Keratinocyte (primary cell): ENCODE data around the gene PIGP. TPM values are rescaled to one million over a fixed set of nuclear protein-coding genes. Genes with fewer than 3 reads are reported as not detected.

Source experiments
- DNase-seq: peaks from one replicate; pipeline ENCODE4 v3.0.0-alpha.2; 2011; ENCODE audit warnings: low read depth, missing footprints, low spot score
- FAIRE-seq: peaks from 2 replicates; lab custom pipeline; 2011; peaks lifted over from hg19 to GRCh38; lab: Jason Lieb, UNC
- H2AFZ ChIP-seq: 2 replicates; pipeline ENCODE4 v1.6.0; 2012; ENCODE audit warnings: low read length, control low read depth, inconsistent platforms; ENCODE audit not compliant: control insufficient read depth
- H3K27ac ChIP-seq: 2 replicates; pipeline ENCODE4 v1.5.1; 2011; ENCODE audit warnings: low read length; ENCODE audit not compliant: control insufficient read depth, insufficient read depth
- H3K27me3 ChIP-seq: 3 replicates; pipeline ENCODE4 v1.6.0; 2011; ENCODE audit warnings: low read length; ENCODE audit not compliant: control insufficient read depth, insufficient read depth; ENCODE audit errors: extremely low read depth
- H3K36me3 ChIP-seq, 2 experiments: 2 replicates in 1 of 2; 3 replicates in 1 of 2; pipeline ENCODE4 v1.5.1; 2011; ENCODE audit warnings: low read length in 2 of 2, mild to moderate bottlenecking in 1 of 2; ENCODE audit not compliant: control insufficient read depth in 2 of 2, insufficient read depth in 2 of 2; ENCODE audit errors: extremely low read depth in 1 of 2
- H3K4me1 ChIP-seq: 3 replicates; pipeline ENCODE4 v1.5.1; 2011; ENCODE audit warnings: low read length; ENCODE audit not compliant: control insufficient read depth, insufficient read depth; ENCODE audit errors: extremely low read depth
- H3K4me2 ChIP-seq: 3 replicates; pipeline ENCODE4 v1.6.0; 2011; ENCODE audit warnings: low read depth, low read length; ENCODE audit not compliant: control insufficient read depth, insufficient read depth; ENCODE audit errors: extremely low read depth
- H3K4me3 ChIP-seq, 3 experiments: fragments of 200-600 bp in 1 of 3; sonication (generic) in 1 of 3; 2 replicates in 2 of 3; 3 replicates in 1 of 3; pipeline ENCODE4 v1.5.1; 2011 to 2016; ENCODE audit warnings: low read length in 3 of 3, mild to moderate bottlenecking in 3 of 3, control low read depth in 2 of 3, inconsistent platforms in 1 of 3, low read depth in 1 of 3, mixed read lengths in 1 of 3, mixed run types in 1 of 3, moderate library complexity in 1 of 3; ENCODE audit not compliant: control insufficient read depth in 2 of 3, insufficient read depth in 2 of 3; ENCODE audit errors: extremely low read depth in 1 of 3
- H3K79me2 ChIP-seq: 2 replicates; pipeline ENCODE4 v1.6.0; 2012; ENCODE audit warnings: low read length; ENCODE audit not compliant: control insufficient read depth, insufficient read depth
- H3K9ac ChIP-seq: 3 replicates; pipeline ENCODE4 v1.6.0; 2011; ENCODE audit warnings: low read length; ENCODE audit not compliant: control insufficient read depth, insufficient read depth; ENCODE audit errors: extremely low read depth
- H3K9me1 ChIP-seq: 3 replicates; pipeline ENCODE4 v1.6.0; 2011; ENCODE audit warnings: low read length; ENCODE audit not compliant: control insufficient read depth, insufficient read depth; ENCODE audit errors: extremely low read depth
- H3K9me3 ChIP-seq: 2 replicates; pipeline ENCODE4 v1.5.1; 2012; ENCODE audit warnings: low read depth, low read length; ENCODE audit not compliant: control insufficient read depth
- H4K20me1 ChIP-seq: 3 replicates; pipeline ENCODE4 v1.6.0; 2011; ENCODE audit warnings: low read length; ENCODE audit not compliant: control insufficient read depth, insufficient read depth; ENCODE audit errors: extremely low read depth
- EZH2 ChIP-seq: IDR thresholded peaks from one replicate; pipeline ENCODE4 v1.6.1; 2012; ENCODE audit warnings: inconsistent platforms, mild to moderate bottlenecking, low read length, moderate library complexity
- dilution Hi-C: fragments of 300-500 bp; cut with MboI; formaldehyde crosslinking; loops from one replicate; pipeline ENCODE4 v1.7.0; 2020; ENCODE audit warnings: low sequenced_read_pairs; ENCODE audit not compliant: extremely low pct_ligation_motif_present
- polyA plus RNA-seq, 5 experiments: library from polyadenylated mRNA; depleted of rRNA in 3 of 5; stranded (reverse) in 3 of 5; stranded (forward) in 1 of 5; unstranded in 1 of 5; fragments of >200 nt; gene quantifications; 1 replicate in 1 of 5; 2 replicates in 3 of 5; 3 replicates in 1 of 5; pipeline versions ENCODE4 v1.2.1 to v1.2.3, GENCODE V29; 2011 to 2012; ENCODE audit warnings: missing spikeins in 2 of 5, low read depth in 1 of 5, low replicate concordance in 1 of 5
- TF ChIP-seq, protein P1 (sequence below), 3 experiments: IDR thresholded peaks in 1 of 3; conservative IDR thresholded peaks in 1 of 3; optimal IDR thresholded peaks in 1 of 3; 2 replicates in 2 of 3; 3 replicates in 1 of 3; pipeline versions ENCODE3 to v1.5.1; 2011; ENCODE audit warnings: low read length in 3 of 3, mild to moderate bottlenecking in 3 of 3, moderate library complexity in 2 of 3, control low read depth in 1 of 3, inconsistent platforms in 1 of 3; ENCODE audit not compliant: insufficient read depth in 2 of 3; ENCODE audit errors: extremely low read depth in 1 of 3

Gene PIGP
- polyA plus RNA-seq, 1 donor (not counting 4 experiments of a cell fraction or from before 2014, with no cell fraction given): 31.8 TPM

DNA sequence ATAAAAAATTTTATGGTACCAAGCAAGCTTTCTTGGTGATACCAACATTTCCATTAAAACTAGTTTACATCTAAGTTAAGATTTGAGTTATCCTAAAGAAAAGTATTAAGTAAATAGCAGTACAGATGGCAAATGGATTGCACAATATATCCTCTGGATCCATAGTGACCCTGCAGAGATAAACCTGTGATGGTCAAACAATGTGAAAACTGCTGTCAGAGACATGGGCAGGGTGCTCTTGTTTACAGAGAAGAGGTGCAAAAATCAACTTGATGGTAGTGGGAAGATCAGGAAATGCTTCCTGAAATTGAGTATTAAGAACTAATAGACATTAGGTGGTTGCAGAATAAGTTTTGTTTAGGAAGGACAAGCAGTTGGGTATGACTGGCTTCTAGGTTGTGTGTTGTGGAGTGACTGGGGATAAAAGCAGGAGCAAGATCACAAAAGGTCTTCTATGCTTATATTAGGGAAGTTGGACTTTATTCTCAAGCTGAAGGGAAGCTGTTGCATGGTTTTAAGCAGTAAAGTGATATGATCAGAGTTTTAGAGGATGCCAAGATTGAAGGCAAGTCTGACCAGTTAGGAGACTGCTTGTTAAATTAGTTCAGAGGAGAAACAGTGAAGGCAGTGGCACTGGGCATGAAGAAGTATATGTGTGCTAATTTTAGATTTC, 10.1 kb upstream of the PIGP start:
- H3K9me1 ChIP-seq: no peaks in the 10 kb centered on the region
- peaks cover 62% of the 10 kb centered on the region for H3K79me2 ChIP-seq
- no peak overlapping the region for H3K9ac ChIP-seq
- DNase-seq (no peak), FAIRE-seq (no peak)
- H3K4me2 ChIP-seq: no peak overlapping the region
- no peak for TF ChIP-seq EZH2
- TF ChIP-seq, protein P1, sequence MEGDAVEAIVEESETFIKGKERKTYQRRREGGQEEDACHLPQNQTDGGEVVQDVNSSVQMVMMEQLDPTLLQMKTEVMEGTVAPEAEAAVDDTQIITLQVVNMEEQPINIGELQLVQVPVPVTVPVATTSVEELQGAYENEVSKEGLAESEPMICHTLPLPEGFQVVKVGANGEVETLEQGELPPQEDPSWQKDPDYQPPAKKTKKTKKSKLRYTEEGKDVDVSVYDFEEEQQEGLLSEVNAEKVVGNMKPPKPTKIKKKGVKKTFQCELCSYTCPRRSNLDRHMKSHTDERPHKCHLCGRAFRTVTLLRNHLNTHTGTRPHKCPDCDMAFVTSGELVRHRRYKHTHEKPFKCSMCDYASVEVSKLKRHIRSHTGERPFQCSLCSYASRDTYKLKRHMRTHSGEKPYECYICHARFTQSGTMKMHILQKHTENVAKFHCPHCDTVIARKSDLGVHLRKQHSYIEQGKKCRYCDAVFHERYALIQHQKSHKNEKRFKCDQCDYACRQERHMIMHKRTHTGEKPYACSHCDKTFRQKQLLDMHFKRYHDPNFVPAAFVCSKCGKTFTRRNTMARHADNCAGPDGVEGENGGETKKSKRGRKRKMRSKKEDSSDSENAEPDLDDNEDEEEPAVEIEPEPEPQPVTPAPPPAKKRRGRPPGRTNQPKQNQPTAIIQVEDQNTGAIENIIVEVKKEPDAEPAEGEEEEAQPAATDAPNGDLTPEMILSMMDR (optimal IDR thresholded peaks at IDR 0.05 in 1 of 3, IDR thresholded peaks at IDR 0.05 in 1 of 3, conservative IDR thresholded peaks at IDR 0.05 in 1 of 3; ENCODE audit: extremely low read depth in 1 of 3, insufficient read depth in 2 of 3, low read length in 3 of 3): no peak
- H2AFZ ChIP-seq: no peak overlapping the region
- no peaks in the 10 kb centered on the region for H3K27me3 ChIP-seq
- H3K27ac ChIP-seq: no peak overlapping the region
- no peaks in the 10 kb centered on the region for H3K9me3 ChIP-seq
- dilution Hi-C loops: no loop called here
- no peaks in the 10 kb centered on the region for H3K4me1 ChIP-seq
- H3K36me3 ChIP-seq: no peaks in the 10 kb centered on the region
- H4K20me1 ChIP-seq: no peaks in the 10 kb centered on the region
- H3K4me3 ChIP-seq: no peak overlapping the region

DNA sequence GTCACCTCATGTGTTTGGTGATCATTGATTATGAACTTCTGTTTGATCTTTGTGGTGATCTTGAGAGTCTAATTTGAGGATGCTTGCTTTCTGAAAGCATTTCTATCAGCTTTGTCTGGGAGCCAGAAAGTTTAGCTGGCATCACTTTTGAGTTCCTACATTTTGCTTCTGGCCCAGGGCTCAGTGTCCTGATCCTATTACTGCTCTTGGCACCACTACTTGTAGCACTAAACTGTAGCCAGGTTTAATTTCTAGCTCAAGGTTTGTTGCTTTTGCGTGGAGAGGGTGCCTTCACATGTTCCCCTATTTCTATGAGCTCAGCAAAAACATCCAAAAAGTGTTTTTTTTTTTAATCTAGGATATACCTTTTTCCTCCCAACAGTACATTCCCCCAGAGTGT, 9.5 kb upstream of the PIGP start:
- Histone ChIP-seq H3K4me1 (no peaks in the 10 kb centered on the region), H3K27ac (no peak overlapping the region), H3K4me3 (no peak overlapping the region), H2AFZ (no peak overlapping the region), H3K9me3 (no peaks in the 10 kb centered on the region), H3K9ac (no peak overlapping the region), H3K4me2 (no peak overlapping the region), H3K27me3 (no peaks in the 10 kb centered on the region), H3K79me2 (peaks cover 66% of the 10 kb centered on the region), H3K36me3 (no peaks in the 10 kb centered on the region), H4K20me1 (no peaks in the 10 kb centered on the region), H3K9me1 (no peaks in the 10 kb centered on the region)
- no peak for TF ChIP-seq EZH2
- TF ChIP-seq, protein P1 (optimal IDR thresholded peaks at IDR 0.05 in 1 of 3, IDR thresholded peaks at IDR 0.05 in 1 of 3, conservative IDR thresholded peaks at IDR 0.05 in 1 of 3; ENCODE audit: extremely low read depth in 1 of 3, insufficient read depth in 2 of 3, low read length in 3 of 3): no peak
- FAIRE-seq (no peak), DNase-seq (no peak)
- dilution Hi-C loops: no loop called here
